ENCODE results near the gene EPM2AIP1.
A peak's percentile ranks its signal among the peaks of the same experiment; 100 is the strongest.

The EPM2AIP1 gene

GRCh38 chr3:36993326-36994283, 674 bp upstream of the EPM2AIP1 start, which contains the start of gene MLH1:
MLH1 (plus strand) TSS chr3:36993518; CDS start chr3:36993548, 30 bp downstream.
- peak; percentile 100 for DNase-seq (ENCODE audit: low read depth)
- peak within 1 kb of the TSS; percentile 72 for H3K4me3 ChIP-seq (ENCODE audit: low read depth, low read length)
- TF ChIP-seq CTCF (conservative IDR thresholded peaks at IDR 0.05; ENCODE audit: low read depth, low read length): no peak

DNA sequence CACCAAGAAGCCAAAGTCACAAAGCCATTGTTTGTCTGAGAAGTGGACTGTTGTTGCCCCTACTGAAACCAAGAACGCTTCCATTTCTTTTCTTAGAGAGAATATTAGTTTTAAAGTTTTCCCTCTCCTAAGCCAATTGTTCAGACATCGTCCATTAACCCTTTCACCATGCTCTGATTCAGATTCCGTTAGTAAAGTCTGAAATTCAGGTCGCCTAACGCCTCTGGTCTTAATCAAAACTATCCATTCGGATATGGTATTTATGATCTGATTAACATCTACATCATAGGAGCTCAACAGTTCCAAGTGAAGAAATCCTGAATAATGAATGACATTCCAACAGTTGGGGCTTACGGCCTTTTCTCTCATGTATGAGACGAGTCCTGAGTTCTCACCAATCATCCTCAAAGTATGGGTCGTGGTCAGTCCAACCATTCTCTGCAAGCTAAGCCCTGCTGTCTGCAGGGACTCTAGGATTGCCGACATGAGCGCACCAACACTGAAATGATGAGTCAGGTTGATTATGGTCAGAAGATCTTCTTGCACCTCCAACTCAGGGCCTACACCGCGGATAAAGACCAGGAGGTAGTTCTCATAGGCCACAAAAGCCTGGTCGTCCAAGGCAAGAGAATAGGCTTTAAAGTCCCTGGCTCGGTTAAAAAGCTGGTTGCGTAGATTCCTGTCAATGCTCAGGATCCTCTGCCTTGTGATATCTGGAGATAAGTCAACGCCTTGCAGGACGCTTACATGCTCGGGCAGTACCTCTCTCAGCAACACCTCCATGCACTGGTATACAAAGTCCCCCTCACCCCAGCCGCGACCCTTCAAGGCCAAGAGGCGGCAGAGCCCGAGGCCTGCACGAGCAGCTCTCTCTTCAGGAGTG, 767 bp downstream of the EPM2AIP1 start:
- H3K4me3 ChIP-seq (ENCODE audit: low read depth, low read length): peak overlapping the region; percentile 72
- DNase-seq (ENCODE audit: low read depth): peak; percentile 78
- no peak for TF ChIP-seq CTCF (conservative IDR thresholded peaks at IDR 0.05; ENCODE audit: low read depth, low read length)

DNA sequence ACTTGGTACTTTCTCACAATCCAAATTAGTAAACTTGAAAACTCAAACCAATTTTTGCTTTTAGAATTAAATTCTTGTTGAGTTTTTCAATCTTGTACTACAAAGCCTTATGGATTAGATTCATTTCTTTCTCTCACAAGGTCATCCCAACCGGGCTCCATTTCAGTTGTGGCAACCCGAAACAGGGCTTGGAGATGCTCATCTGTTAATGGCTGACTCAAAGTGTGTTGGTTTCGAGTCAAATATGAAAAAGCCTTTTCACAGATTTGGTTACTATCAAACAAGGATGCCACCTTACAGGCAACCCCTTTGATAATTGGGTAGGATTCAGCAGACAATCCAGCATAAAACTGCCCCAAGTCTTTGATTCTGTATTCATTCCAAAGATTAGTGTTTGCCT, 1.8 kb downstream of the EPM2AIP1 start:
- DNase-seq (ENCODE audit: low read depth): no peak
- peak overlapping the region; percentile 72 for H3K4me3 ChIP-seq (ENCODE audit: low read depth, low read length)
- TF ChIP-seq CTCF (conservative IDR thresholded peaks at IDR 0.05; ENCODE audit: low read depth, low read length): no peak

DNA sequence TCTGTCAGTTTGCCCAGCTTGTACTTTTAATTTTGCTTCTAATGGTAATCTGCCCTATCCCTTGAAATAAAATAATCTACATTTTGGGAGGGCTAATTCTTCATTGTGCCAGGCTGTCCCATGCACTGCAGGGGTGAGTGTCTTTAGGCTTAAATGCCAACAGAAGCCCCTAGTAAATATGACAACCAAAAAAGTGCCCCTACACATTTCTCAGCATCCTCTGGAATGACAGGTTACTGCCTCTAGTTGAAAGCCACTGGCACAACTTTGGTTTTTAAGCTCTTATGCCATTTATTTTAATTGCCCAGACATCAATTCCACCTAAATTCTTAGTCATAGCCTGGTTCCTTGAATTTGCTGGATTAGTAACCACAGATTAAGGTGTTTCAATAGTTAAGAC, 3.4 kb downstream of the EPM2AIP1 start:
- TF ChIP-seq CTCF (conservative IDR thresholded peaks at IDR 0.05; ENCODE audit: low read depth, low read length): no peak
- DNase-seq (ENCODE audit: low read depth): no peak
- H3K4me3 ChIP-seq (ENCODE audit: low read depth, low read length): no peak overlapping the region

DNA sequence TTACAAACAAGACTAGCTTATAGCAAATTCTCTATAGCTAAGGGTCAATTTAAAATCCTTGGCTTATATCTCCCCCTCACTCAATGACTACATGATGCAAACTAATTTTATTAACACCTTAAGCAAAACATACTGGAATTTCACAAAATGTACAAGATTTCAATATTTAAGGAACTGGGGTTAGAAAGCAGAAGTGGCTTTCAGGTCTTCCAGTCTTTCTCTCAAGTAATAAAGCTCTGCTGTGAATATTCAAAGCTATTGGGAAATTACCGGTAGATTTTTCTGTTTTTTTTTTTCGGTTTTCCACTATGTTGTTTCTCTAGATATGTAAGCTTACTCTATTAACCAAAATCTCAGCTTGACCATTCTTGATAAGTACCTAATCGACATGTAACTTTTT, 3.9 kb downstream of the EPM2AIP1 start:
- no peak for TF ChIP-seq CTCF (conservative IDR thresholded peaks at IDR 0.05; ENCODE audit: low read depth, low read length)
- H3K4me3 ChIP-seq (ENCODE audit: low read depth, low read length): no peak overlapping the region
- no peak for DNase-seq (ENCODE audit: low read depth)

- TF ChIP-seq CTCF (conservative IDR thresholded peaks at IDR 0.05; ENCODE audit: low read depth, low read length): no peak
Measured at GRCh38 chr3:36988356-36988755, 4.6 kb downstream of the EPM2AIP1 start.

More at GRCh38 chr3:36988356-36988755, 4.6 kb downstream of the EPM2AIP1 start:
- no peak for DNase-seq (ENCODE audit: low read depth)
- no peak overlapping the region for H3K4me3 ChIP-seq (ENCODE audit: low read depth, low read length)

Measured in choroid plexus epithelial cell (primary cell).